ENCODE results near the gene CALHM4. TPM values are rescaled to one million over a fixed set of nuclear protein-coding genes. Genes with fewer than 3 reads are reported as not detected.

CALHM4 gene
- total RNA-seq, 2 donors from 2014 or later: not detected

Other genes starting within 250 kb of the CALHM4 start
- gene DSE, start 182.8 kb upstream of the CALHM4 start, total RNA-seq: 10 to 100 TPM; 30.3 to 34.4 TPM
- 1 to 10 TPM; 2.3 to 3.9 TPM for gene CALHM6, start 92.4 kb upstream of the CALHM4 start, total RNA-seq
- gene CALHM5, start 42.1 kb upstream of the CALHM4 start, total RNA-seq: 1 to 10 TPM; 2.5 to 3.0 TPM
- gene TRAPPC3L, start 8.1 kb upstream of the CALHM4 start, total RNA-seq: under 1 TPM; 0.24 TPM
- 10 to 100 TPM; 52.7 to 61.5 TPM for gene RWDD1, start 17.8 kb downstream of the CALHM4 start, total RNA-seq
- gene RSPH4A, start 62.7 kb downstream of the CALHM4 start, total RNA-seq: under 1 TPM; 0.12 to 0.31 TPM
- gene ZUP1, start 115.0 kb downstream of the CALHM4 start, total RNA-seq: 1 to 10 TPM; 4.3 to 6.6 TPM
- gene KPNA5, start 127.5 kb downstream of the CALHM4 start, total RNA-seq: 10 to 100 TPM in 1 of 2 donors, 1 to 10 TPM in 1; 9.1 to 12.8 TPM
- gene FAM162B, start 212.0 kb downstream of the CALHM4 start, total RNA-seq: 1 to 10 TPM; 2.0 to 5.2 TPM

All from left cardiac atrium (tissue), 2 donors.